ENCODE measurements around the gene NMUR2. TPM values are rescaled to one million over a fixed set of nuclear protein-coding genes. Genes with fewer than 3 reads are reported as not detected.

NMUR2 gene
- total RNA-seq = not detected

DNA sequence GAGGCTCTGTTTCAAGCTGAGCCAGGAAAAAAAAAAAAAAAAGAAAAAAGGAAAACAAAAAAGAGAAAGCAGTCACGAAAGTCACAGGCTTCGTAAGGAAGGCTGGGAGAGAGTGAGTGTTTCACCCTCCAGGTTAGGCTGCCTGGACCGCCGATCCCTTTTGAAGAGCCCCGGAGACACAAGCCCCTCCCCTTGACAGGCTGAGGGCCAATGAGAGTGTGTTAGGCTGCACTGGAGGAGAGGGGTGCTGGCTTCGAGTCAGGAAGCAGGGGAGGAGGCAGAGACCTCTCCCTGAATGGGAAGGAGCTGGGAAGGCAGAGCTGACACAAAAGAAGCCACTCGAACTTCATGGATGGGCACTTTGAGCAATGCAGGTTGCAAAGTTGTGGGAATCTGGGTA is at the start of gene NMUR2:
TSS of gene NMUR2 (minus strand) at position 135 of the 400 bp plus-strand sequence. CDS start 166 bp downstream, outside the sequence.
- TF ChIP-seq CTCF (IDR thresholded peaks at IDR 0.05) = no peak
- no peak within 1 kb of the TSS for H3K27ac ChIP-seq
- no peaks in the 10 kb centered on the region for H3K4me1 ChIP-seq
- H3K36me3 ChIP-seq = no peaks in the 10 kb centered on the region
- DNase-seq (ENCODE audit: low spot score) = no peak
- no peaks in the 10 kb centered on the region for H3K9me3 ChIP-seq
- no peak within 1 kb of the TSS for H3K4me3 ChIP-seq
- no peaks in the 10 kb centered on the region for H3K27me3 ChIP-seq

- TF ChIP-seq CTCF (IDR thresholded peaks at IDR 0.05) = no peak
- no peak overlapping the region for H3K4me3 ChIP-seq
These were observed 38.9 kb upstream of the NMUR2 start for GRCh38 chr5:152443935-152444334.

GRCh38 chr5:152439791-152440190 is 34.7 kb upstream of the NMUR2 start:
- H3K9me3 ChIP-seq = no peaks in the 10 kb centered on the region
- H3K27me3 ChIP-seq = no peaks in the 10 kb centered on the region
- H3K4me3 ChIP-seq = no peak overlapping the region
- H3K4me1 ChIP-seq = no peaks in the 10 kb centered on the region
- H3K36me3 ChIP-seq = no peaks in the 10 kb centered on the region
- no peak for TF ChIP-seq CTCF (IDR thresholded peaks at IDR 0.05)
- no peak overlapping the region for H3K27ac ChIP-seq
- DNase-seq (ENCODE audit: low spot score) = no peak

More at GRCh38 chr5:152443935-152444334, 38.9 kb upstream of the NMUR2 start:
- Histone ChIP-seq H3K27ac (no peak overlapping the region), H3K27me3 (no peaks in the 10 kb centered on the region), H3K9me3 (no peaks in the 10 kb centered on the region), H3K4me1 (no peaks in the 10 kb centered on the region), H3K36me3 (no peaks in the 10 kb centered on the region)
- DNase-seq (ENCODE audit: low spot score) = no peak

- Histone ChIP-seq H3K27ac (no peak overlapping the region), H3K4me1 (no peaks in the 10 kb centered on the region), H3K27me3 (no peaks in the 10 kb centered on the region), H3K9me3 (no peaks in the 10 kb centered on the region), H3K36me3 (no peaks in the 10 kb centered on the region), H3K4me3 (no peak overlapping the region)
- no peak for DNase-seq (ENCODE audit: low spot score)
- no peak for TF ChIP-seq CTCF (IDR thresholded peaks at IDR 0.05)
These were observed 32.8 kb upstream of the NMUR2 start for GRCh38 chr5:152437866-152438265.

DNA sequence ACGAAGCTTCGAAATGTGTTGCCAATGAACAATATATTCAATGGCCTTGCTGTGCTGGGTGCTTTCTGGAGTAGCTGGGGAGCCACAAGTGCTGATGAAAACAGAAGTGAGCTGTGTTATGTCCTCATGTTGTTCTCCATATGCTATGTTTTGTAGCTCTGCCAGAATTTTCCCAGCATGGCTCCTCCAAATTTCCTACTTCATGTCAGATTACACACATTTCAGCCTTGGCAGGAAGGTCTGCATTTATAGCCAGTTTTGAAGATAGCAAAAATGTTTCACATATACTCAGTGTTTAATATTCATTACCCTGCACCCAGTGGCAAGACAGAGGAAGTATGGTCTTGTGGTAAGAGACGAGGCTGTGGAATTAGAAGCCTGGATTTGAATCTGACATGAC is 22.6 kb upstream of the NMUR2 start:
- no peak for TF ChIP-seq CTCF (IDR thresholded peaks at IDR 0.05)
- H3K27ac ChIP-seq = no peak overlapping the region
- H3K4me3 ChIP-seq = no peak overlapping the region
- H3K4me1 ChIP-seq = no peaks in the 10 kb centered on the region
- no peaks in the 10 kb centered on the region for H3K36me3 ChIP-seq
- DNase-seq (ENCODE audit: low spot score) = no peak
- H3K27me3 ChIP-seq = no peaks in the 10 kb centered on the region
- H3K9me3 ChIP-seq = no peaks in the 10 kb centered on the region

DNA sequence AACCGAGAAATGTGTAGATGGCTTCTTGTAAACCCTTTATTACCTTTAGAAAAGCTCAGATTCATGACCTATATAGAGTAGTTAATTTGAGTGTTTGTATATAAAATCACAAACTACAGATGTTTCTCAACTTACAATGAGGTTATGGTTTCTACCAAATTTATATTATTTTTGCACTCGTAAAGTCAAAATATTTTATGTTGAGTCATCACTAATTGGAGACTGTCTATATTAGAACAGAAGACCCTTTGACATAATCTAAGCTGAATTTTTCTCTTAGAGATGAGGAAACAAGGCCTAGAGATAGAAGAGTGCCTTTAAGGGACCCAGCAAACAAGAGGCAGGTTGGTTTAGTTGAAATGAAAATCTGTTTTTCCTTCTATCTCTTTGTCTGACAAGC is 20.0 kb upstream of the NMUR2 start:
- no peak for DNase-seq (ENCODE audit: low spot score)
- H3K36me3 ChIP-seq = no peaks in the 10 kb centered on the region
- no peaks in the 10 kb centered on the region for H3K27me3 ChIP-seq
- no peak for TF ChIP-seq CTCF (IDR thresholded peaks at IDR 0.05)
- no peaks in the 10 kb centered on the region for H3K4me1 ChIP-seq
- H3K27ac ChIP-seq = no peak overlapping the region
- H3K4me3 ChIP-seq = no peak overlapping the region
- no peaks in the 10 kb centered on the region for H3K9me3 ChIP-seq

Data from right atrium auricular region (tissue), 2 donors.